NCI-H1436 treated with DMSO at 0.1 percent for 48 hours (cell line): ENCODE results near the gene IFITM10.
"Not testable (repeated sequence)": the region's sequence is repeated elsewhere in the genome, so short reads cannot be mapped to it uniquely, and the experiment has no call there.

Experiments used
- DNase-seq: peaks from one replicate; lab custom pipeline; 2025; lab: John Stamatoyannopoulos, UW

Gene IFITM10

DNA sequence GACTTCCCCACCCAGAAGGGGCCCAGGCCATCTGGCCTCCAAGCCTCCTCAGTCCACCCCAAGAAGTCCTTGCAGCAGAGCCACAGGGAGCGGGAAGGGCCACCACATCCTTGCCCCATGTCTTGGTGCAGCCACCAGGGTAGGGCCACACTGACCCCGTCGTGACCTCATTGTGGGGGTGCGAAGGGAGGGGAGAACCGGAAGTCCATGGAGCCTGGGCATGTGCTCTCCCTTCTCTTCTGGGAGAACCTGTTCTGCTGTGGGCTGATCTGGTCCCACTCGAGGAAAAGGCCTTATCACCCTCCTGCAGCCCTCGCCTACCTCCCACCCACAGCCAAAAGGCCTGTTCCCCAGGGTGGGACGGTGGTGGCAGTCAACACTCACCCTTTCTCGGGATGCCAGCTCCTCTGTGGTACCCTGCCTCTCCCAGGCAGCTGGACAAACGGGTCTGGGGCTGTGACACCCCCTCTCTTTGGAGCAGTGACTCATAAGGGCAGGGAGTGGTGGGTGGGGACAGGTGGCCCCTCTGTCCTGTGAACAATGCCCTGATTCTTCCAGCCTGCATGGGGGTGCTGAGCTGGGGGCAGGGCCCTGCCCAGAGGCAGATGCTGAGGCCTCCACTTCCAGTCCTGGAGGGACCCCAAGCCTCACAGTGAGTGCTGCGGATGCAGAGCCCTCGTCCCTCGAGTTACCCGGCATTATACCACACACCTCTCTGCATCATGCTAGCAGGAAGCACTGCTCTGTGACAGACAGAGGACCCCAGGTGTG is 27.9 kb upstream of the IFITM10 start:
- DNase-seq, result no peak

- no peak for DNase-seq
Measured at GRCh38 chr11:1777737-1778136, 27.3 kb upstream of the IFITM10 start.

DNA sequence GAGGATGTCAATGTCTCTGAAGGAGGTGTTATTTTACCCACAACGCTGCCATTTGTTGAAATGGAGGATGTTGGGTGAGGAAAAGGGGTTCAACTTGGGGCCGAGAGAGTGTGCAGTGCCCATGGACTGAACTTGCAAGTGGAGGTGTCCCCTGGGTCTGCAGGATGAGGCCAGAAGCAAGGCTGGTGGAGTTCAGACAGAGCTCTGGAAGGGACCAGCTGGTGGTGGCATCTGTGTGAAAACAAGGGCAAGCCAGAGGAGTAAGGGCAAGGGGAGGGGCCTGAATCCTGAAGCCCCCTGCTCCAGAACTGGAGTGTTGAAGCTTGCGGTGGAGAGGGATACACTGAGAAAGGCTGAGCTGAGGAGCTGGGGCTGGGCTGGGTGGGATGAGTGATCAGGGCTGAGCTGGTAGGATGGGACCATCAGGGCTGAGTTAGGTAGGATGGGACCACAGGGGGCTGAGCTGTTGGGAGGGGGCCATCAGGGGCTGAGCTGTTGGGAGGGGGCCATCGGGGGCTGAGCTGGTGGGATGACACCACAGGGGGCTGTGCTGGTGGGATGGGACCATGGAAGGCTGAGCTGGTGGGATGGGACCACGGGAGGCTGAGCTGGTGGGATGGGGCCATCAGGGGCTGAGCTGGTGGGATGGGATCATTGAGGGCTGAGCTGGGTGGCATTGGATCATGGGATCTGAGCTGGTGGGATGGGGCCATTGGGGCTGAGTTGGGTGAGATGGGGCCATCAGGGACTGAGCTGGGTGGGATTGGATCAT is 26.7 kb upstream of the IFITM10 start:
- no peak for DNase-seq

- DNase-seq, result no peak
Measured at GRCh38 chr11:1776331-1776851, 26.0 kb upstream of the IFITM10 start.

- DNase-seq, result no peak
Measured at GRCh38 chr11:1774886-1775285, 24.5 kb upstream of the IFITM10 start.

- DNase-seq, result no peak
Measured at GRCh38 chr11:1773994-1774550, 23.7 kb upstream of the IFITM10 start.

DNA sequence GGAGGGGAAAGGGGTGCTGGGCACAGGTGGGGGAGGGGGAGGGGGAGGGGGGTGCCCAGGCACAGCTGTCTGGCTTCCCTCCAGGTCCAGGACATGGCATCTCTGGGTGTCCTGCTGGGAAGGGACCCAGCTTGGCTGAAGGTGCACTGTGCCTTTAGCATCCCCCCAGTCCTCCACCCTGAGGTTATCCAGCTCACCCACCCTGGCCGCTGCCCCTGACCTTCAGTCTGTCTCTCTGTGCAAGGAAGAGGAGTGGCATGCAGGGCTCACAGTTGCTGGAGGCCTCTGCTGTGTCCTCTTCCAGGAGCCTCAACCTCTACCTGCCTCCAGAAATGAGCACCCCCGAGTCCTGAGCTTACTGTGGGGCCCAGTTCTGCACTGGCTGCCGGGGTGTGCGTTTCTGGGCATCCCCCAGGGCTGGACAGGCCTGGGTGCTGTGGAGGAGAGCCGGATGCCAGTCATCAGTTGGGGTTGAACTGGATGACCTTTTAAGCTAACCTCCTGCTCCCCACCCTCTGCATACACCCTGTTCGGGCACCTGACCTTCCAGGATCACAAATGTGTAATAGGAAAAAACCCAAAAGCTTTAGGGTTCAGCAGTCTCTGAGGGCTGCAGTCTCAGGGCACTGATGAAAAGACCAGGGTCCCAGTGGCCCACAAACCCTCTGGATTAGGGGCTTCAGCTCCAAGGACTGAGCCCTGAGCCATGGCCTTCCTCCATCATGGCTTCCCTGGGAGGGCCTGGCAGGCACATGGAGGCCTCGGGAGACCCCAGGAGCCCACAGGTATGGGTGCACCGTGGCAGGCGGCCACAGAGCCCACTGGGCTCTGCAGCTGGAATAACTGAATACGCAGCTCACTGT is 23.0 kb upstream of the IFITM10 start:
- no peak for DNase-seq

- no peak for DNase-seq
Measured at GRCh38 chr11:1772270-1773130, 22.1 kb upstream of the IFITM10 start.

DNA sequence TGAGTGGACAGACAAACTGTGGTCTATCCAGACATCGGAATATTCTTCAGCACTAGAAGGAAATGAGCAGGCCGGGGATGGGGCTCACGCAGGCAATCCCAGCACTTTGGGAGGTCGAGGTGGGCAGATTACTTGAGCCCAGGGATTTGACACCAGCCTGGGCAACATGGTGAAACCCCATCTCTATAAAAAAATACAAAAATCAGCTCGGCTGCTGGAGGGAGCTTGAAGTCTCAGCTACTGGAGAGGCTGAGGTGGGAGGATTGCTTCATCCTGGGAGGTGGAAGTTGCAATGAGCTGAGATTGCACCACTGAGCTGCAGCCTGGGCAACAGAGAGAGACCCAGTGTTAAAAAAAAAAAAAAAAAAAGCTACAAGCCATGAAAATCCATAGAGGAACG is 21.3 kb upstream of the IFITM10 start:
- no peak for DNase-seq

- DNase-seq, result no peak
Measured at GRCh38 chr11:1771273-1771672, 20.9 kb upstream of the IFITM10 start.

- no peak for DNase-seq
Measured at GRCh38 chr11:1770528-1770927, 20.1 kb upstream of the IFITM10 start.

DNA sequence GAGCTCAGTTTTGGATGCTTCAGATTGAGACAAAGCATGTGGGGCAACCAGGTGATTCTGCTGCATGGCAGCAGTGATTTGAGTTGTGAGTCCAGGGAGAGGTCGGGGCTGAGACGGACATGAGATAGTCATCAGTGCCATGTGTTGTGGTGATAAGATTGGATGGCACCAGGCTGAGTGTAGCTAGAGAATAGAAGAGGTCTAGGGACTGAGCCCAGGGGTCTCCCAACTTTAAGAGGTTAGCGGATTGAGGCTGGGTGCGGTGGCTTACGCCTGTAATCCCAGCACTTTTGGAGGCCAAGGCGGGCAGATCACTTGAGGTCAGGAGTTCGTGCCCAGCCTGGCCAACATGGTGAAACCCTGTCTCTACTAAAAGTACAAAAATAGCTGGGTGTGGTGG is 19.7 kb upstream of the IFITM10 start:
- DNase-seq, result no peak

GRCh38 chr11:1769304-1769936 is 19.0 kb upstream of the IFITM10 start:
- not testable (repeated sequence) for DNase-seq

- no peak for DNase-seq
Measured at GRCh38 chr11:1768141-1768469, 17.7 kb upstream of the IFITM10 start.

DNA sequence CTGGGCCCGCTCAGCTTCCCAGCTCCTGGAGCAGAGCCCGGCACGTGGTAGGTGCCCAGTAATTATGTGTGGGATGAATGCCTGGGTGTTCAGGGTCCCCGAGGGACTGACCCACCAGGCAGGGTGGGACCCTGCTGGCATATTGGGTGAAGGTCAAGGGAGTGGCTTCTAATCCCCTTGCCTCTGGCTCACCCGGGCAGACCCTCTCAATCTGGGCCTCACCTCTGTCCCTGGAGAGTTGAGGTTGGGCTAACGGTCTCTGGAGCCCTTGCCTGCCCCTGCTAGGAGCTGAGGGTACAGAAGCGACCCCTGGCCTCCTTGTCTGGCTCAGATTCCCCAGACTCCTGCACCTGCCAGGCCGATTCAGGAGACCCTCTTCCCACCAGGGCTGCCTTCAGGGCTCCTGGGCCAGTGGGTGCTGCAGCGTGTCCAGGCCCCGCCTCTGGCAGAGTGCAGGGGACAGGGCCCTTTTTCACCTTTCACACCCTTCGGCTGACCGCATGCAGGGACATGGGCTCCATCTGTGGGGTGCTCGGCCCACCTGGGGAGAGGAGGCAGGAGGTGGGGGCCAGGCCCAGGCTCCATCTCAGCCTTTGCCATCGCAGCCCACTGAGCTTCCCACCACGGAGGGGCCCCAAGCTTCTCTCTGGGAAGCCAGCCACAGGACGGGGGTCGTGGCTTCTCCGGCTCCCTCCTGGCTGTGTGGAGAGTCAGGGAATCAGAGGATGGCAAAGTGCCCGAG is 17.2 kb upstream of the IFITM10 start:
- DNase-seq, result no peak

- no peak for DNase-seq
Measured at GRCh38 chr11:1766719-1767398, 16.5 kb upstream of the IFITM10 start.

- DNase-seq, result no peak
Measured at GRCh38 chr11:1765871-1766718, 15.7 kb upstream of the IFITM10 start.
